Measurements from ENCODE around the gene PRSS27.
"Not testable (repeated sequence)": the region's sequence is repeated elsewhere in the genome, so short reads cannot be mapped to it uniquely, and the experiment has no call there.

PRSS27 gene

GRCh38 chr16:2692251-2692947 is 27.6 kb downstream of the PRSS27 start:
- no peak for FAIRE-seq

DNA sequence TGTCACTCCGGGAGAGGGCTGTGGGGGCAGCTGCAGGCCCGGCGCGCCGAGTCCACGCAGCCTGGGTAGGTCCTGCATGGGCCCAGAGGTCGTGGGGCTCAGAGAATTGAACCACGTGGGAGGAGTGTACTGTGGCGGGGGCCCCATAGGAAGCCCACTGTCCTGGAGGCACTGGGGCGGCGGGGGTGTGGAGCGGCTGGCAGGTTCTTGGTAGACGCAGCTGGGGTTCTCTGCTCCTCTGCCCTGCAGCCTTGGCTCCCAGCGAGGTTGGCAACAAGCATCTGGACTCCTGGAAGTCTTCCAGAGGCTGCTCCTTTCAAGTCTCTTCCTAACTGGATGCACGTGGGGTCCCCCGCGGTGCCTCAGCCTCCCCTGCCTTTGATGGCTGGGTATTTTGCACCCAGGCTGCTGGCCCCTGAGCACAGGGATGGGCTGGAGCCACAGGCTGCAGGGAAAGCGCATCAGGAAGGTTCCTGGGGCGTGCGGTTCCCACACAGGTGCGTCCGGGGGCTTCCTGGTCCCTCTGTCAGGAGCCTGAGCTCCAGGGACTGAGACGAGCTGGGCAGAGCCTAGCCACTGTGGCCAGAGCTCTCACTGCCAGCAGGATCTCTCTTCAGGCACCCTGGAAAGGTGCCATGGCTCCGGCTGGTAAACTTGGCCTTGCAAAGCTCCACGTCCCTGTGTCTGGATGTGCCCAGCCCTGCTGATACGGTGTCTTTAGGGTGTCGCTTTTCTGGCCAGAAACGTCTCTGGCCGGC is 28.4 kb downstream of the PRSS27 start:
- no peak for FAIRE-seq

DNA sequence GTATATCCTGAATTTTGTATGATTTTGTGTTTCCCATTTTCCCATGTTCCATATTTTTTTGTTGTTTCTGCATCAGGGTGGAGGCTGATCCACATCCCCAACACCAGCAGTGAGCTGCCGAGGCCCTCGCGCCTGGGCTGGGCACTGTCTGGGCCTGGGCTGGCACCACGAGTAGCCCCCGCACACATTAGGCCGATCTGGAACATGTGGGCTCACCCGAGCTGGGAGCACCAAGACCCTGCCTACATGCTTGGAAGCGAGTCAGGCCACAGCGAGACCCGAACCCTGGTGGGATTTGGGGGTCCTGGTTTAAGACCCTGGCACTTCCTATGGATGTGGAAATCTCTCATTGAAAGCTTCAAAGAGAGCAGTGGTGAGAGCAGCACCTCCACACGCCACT is 29.2 kb downstream of the PRSS27 start:
- FAIRE-seq = no peak

DNA sequence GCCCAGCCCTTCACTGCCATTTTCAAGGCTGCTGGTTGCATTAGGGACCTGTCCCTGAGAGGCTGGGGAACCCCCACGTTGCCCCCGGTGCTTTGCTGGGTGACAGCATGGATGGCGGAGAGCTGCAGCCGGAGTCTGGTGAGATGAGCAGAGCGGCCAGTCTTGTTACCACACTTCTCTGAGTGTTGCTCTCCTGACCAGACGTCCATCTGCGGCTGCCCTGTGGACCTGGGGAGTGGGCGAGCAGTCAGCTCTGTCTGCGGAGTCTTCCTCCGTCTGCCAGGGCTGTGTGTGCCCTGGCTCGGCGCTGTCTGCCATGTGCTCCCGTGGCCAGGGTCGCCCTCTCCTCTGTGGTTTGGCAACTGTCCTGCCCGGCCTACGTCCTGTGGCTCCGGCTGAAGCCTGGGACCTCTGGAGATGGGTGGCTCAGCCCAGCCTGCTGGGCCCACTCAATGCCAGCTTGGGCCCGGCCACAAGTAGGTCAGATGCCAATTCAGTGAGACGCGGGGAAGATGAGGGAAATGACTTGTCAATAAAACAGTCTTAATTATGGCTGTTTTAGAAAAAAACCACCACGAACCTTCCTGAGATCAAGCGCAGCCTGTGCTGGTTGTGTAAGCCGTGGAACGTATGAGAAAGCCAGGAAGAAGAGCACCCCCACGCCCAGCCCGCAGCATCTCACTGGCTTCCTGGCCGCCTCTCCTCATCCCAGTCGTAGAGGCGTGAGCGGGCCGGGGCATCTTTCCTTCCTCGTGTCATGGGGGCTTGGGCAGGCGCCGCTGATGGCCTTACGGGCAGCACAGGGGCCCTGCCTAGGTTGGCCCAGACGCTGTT is 29.8 kb downstream of the PRSS27 start:
- FAIRE-seq = no peak

GRCh38 chr16:2689422-2689821 is 30.6 kb downstream of the PRSS27 start:
- FAIRE-seq = not testable (repeated sequence)

- no peak for FAIRE-seq
Measured at GRCh38 chr16:2687531-2688308, 32.3 kb downstream of the PRSS27 start.

GRCh38 chr16:2686912-2687507 is 33.0 kb downstream of the PRSS27 start:
- no peak for FAIRE-seq

DNA sequence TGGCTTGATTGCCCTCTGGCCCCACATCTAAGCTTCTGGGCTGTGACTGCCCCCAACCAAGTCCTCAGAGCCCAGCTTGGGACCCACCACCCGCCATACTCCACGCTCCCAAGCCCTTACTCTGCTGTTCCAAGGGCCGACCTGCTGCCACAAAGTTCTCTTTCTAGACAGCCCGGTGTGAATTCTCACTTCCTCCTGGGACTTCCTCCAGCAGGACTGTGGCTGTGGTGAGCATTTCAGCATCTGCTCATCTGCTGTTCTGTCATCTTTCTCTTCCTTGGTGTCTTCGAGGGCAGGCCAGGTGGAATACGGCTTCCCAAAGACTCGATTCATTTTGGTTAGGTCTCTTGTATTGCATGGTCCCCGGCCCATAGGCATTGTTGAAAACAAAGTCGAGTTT is 33.9 kb downstream of the PRSS27 start:
- not testable (repeated sequence) for FAIRE-seq

DNA sequence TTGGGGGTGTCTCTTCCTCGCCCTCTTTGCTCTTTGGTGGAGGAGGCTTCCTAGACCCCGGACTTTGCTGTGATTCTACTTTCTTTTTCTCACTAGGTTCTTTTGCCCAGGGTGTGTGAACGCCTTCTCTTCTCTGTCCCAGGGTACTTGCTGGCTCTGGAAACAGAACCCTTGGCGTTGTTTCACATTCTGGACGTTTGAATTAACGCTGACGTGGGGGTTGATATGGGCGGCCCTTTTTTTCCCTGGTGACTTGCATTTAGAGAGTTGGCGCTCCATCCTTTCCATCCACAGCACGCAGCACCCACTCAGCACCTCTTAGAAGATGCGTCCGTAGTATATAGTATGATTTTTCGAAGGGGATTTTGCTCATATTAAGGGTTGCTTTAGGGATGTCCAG is 37.0 kb downstream of the PRSS27 start:
- not testable (repeated sequence) for FAIRE-seq

DNA sequence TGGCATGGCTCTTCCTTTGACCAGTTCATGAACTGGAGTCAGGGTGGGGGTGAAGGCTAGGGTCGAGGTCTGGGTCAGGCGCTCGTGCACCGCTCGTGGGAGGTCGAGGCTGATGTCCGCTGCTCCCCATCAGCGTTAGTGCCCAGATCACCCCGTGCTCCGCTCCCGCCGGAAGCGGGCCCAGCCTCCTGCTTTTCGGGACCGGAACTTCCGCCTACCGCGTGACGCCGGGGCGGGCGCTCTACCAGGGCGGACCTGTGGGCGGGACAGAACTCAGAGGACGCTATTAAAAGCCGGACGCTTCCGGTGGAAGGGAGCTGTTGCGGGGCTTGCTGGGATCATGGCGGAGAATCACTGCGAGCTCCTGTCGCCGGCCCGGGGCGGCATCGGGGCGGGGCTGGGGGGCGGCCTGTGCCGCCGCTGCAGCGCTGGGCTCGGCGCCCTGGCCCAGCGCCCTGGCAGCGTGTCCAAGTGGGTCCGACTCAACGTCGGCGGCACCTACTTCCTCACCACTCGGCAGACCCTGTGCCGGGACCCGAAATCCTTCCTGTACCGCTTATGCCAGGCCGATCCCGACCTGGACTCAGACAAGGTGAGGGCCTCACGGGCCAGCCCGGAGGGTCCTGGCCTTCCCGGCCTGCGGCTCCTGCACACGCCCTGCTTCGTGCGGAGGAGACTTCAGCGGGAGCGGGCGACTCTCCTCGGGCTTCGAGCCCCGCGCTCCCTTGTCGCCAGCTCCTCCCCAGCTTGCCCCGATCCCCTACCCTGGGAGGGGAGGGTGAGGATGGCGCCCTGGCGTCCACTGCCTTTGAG is 37.6 kb downstream of the PRSS27 start, which contains the start of gene KCTD5:
KCTD5 (plus strand) TSS at position 315 of the 813 bp plus-strand sequence; CDS start at position 341, 26 bp downstream.
- FAIRE-seq = no peak

GRCh38 chr16:2680360-2680759 is 39.7 kb downstream of the PRSS27 start:
- not testable (repeated sequence) for FAIRE-seq

DNA sequence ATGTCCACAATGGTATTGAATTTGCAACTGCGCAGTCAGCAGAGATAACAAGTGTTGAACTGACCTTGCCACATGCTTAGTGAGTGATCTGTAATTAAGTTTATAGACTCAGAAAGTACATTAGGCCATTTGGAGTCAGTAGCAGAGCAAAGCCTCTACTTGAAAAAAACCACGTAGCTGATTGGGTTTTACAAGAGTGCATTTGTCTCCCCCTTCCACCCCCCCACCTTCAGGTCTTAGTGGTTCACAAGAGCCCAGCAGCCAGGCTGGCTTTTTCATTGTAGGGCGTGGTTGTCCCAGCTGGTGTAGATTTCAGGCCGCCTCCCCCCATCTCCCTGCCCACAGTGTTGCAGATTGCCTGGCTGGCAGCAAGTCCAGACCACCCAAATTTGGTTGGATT is 40.1 kb downstream of the PRSS27 start:
- FAIRE-seq = not testable (repeated sequence)

GRCh38 chr16:2678206-2678965 is 41.6 kb downstream of the PRSS27 start:
- not testable (repeated sequence) for FAIRE-seq

- FAIRE-seq = not testable (repeated sequence)
Measured at GRCh38 chr16:2676937-2677336, 43.1 kb downstream of the PRSS27 start.

- FAIRE-seq = no peak
Measured at GRCh38 chr16:2675714-2676113, 44.3 kb downstream of the PRSS27 start.

DNA sequence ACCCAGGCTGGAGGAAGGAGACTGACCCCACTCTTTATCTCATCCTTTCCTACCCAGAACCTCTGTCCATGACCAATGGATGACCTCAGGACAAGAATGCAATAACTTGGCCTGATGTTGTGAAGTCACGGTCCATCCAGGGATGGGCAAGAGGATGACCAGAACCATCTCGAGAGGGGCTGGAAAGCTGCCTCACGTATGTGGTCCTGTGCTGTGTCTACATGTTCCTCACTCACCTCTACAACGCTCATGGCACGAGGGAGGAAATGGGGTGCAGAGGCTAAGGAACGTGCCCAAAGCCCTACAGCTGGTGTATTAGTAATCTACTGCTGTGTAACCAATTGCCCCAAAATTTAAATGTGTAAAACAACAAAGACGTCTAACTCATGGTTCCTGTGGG is 45.0 kb downstream of the PRSS27 start:
- FAIRE-seq = no peak

DNA sequence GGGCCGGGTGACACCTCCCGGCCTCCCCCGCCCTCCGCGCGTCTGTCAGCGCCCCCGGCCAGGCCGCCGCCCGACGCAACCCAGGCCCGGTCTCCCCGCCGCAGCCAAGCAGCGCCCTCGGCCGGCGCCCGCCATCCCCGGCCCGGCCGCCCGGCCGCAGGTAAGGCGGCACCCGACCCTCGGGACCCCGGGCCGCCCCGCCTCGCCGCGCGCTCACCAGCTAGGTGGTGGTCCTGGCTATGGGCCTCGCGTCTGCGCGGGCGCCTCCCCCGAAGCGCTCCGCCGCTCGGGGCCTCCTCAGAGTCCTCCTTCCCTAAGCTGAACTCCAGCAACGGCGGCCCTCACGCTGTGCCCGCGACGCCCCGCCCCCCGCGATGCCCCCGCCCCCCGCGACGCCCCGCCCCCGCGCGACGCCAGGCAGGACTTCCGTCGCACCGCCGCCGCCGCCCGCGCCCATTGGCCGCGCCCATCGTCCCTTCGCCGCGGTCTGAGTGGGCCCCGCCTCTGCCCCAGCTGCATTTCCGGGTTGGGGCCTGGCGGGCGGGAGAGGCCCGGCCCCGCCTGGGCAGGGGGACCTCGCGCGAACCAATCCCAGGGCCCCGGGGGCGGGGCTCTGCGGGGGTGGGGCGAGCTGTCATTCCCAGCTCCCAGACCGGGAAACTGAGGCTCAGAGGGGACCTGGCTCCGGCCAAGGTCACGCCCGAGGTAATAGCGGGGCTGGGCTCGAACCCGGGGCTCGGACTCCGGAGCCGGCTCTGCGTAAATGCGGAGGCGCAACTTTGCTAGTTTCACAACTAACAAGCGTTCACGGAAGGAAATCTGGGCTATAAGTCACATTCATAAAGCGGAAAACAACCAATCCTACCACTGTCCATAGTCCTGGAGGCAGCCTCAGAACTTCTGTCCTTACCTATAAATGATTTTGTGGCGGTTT is 46.7 kb downstream of the PRSS27 start:
- no peak for FAIRE-seq

DNA sequence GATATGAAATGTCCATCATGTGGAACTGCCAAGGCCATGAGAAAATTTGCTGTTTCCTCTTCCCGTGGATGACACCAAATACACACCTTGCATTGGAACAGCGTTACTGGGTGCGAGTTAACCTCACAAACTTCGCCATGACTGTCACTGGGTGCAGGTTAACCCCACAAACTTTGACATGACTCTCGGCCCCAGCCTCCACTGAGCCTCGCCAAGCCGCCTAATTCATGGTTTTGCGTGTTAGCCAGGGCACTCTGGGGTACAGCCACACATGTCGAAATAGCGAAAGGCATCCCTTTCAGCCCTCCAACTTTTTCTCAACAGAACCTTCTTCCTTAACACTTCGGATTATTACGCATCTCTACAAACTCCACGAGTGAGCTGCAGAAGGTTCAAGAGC is 48.3 kb downstream of the PRSS27 start:
- FAIRE-seq = no peak

DNA sequence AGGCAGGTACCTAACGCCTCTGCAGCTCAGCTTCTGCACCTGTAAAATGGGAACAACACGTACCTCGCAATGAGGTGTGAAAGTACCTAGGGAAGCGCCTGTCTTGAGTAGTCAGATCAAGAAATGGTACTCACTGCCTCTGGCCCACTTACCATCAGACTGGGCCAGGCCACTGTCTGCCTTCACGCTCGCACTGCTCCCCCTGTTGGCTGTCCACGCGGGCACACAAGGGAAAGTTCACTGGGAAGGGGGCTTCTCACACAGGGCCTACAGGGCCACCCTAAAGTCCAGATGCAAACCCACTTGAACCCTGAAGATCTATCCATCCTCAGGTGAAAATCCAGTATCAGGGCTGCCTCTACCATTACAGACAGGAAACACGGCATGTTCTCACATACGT is 48.8 kb downstream of the PRSS27 start:
- not testable (repeated sequence) for FAIRE-seq

Data from islet of Langerhans (tissue), 1 donor.